SK-N-SH treated with all-trans-retinoic acid at 6 μM for 48 hours (cell line): Measurements from ENCODE around the gene FAF1.

Experiments
- CSDC2 ChIP-seq: fragments of 250-450 bp; sonication (Bioruptor Pico); IDR thresholded peaks from 2 replicates; pipeline ENCODE4 v1.5.0; 2020; ENCODE audit warnings: mild to moderate bottlenecking, moderate library complexity
- ISL1 ChIP-seq: fragments of 250-450 bp; sonication (Bioruptor Pico); IDR thresholded peaks from 2 replicates; pipeline ENCODE4 v2.1.2; 2022; ENCODE audit warnings: mild to moderate bottlenecking, moderate library complexity
- PPARA ChIP-seq: fragments of 250-450 bp; sonication (Bioruptor Pico); IDR thresholded peaks from 2 replicates; pipeline ENCODE4 v1.5.0; 2020; ENCODE audit warnings: mild to moderate bottlenecking, borderline replicate concordance
- TCF4 ChIP-seq: fragments of 250-450 bp; sonication (Bioruptor Pico); IDR thresholded peaks from 2 replicates; pipeline ENCODE4 v1.8.0; 2021; ENCODE audit warnings: mild to moderate bottlenecking, moderate library complexity, borderline replicate concordance
- ZFP30 ChIP-seq: fragments of 450-650 bp; formaldehyde crosslinking; IDR thresholded peaks from 2 replicates; pipeline ENCODE4 v1.5.0; 2022; ENCODE audit warnings: mild to moderate bottlenecking, moderate library complexity
- ZNF565 ChIP-seq: fragments of 450-650 bp; formaldehyde crosslinking; conservative IDR thresholded peaks from 2 replicates; pipeline ENCODE4 v1.5.0; 2020; ENCODE audit warnings: low read depth, mild to moderate bottlenecking, moderate library complexity
- ZNF70 ChIP-seq: fragments of 450-650 bp; formaldehyde crosslinking; IDR thresholded peaks from 2 replicates; pipeline ENCODE4 v1.5.0; 2020; ENCODE audit warnings: mild to moderate bottlenecking, moderate library complexity
- TF ChIP-seq, protein P1 (sequence below): fragments of 250-450 bp; sonication (Bioruptor Pico); IDR thresholded peaks from 2 replicates; pipeline ENCODE4 v1.8.0; 2021; ENCODE audit warnings: low read depth, mild to moderate bottlenecking, moderate library complexity, borderline replicate concordance

DNA sequence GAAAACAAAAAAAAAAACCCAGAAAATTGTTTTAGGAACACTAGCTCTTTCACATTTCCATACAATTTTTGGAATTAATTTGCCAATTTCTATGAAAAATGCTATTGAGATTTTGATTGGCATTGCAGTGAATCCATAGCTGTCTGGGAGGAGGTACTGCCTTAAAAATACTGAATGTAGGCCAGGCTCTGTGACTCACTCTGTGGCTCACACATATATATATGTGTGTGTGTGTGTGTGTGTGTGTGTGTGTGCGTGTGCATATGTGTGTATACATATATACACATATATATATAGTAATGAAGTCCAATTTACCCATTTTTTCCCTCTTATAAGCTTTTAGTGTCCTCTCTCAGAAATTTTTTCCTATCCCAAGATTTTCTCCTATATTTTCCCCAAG lies 322.6 kb downstream of the FAF1 start:
- TF ChIP-seq ZFP30: no peak
- TF ChIP-seq PPARA (CRISPR knock-in tag): no peak
- no peak for TF ChIP-seq TCF4 (CRISPR knock-in tag)
- TF ChIP-seq ZNF565: no peak
- no peak for TF ChIP-seq CSDC2
- TF ChIP-seq ISL1 (CRISPR knock-in tag): no peak
- TF ChIP-seq ZNF70 (CRISPR knock-in tag): no peak
- TF ChIP-seq, protein P1, sequence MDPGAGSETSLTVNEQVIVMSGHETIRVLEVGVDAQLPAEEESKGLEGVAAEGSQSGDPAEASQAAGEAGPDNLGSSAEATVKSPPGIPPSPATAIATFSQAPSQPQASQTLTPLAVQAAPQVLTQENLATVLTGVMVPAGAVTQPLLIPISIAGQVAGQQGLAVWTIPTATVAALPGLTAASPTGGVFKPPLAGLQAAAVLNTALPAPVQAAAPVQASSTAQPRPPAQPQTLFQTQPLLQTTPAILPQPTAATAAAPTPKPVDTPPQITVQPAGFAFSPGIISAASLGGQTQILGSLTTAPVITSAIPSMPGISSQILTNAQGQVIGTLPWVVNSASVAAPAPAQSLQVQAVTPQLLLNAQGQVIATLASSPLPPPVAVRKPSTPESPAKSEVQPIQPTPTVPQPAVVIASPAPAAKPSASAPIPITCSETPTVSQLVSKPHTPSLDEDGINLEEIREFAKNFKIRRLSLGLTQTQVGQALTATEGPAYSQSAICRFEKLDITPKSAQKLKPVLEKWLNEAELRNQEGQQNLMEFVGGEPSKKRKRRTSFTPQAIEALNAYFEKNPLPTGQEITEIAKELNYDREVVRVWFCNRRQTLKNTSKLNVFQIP (CRISPR knock-in tag): no peak
